K562 (cell line): Measurements from ENCODE around the gene TOMM40L. TPM values are rescaled to one million over a fixed set of nuclear protein-coding genes. Genes with fewer than 3 reads are reported as not detected.

Experiments used
- BRF2 ChIP-seq: IDR thresholded peaks from 3 replicates; pipeline ENCODE4 v1.6.1; 2011; ENCODE audit warnings: borderline replicate concordance, mild to moderate bottlenecking; ENCODE audit not compliant: insufficient read length, insufficient read depth
- ELF1 ChIP-seq: fragments of 200-800 bp; sonication (Bioruptor generic); IDR thresholded peaks from 2 replicates; pipeline ENCODE4 v1.6.1; 2016; ENCODE audit warnings: missing genetic modification characterization, missing compliant biosample characterization
- HIVEP1 ChIP-seq: fragments of 250-450 bp; sonication (Bioruptor Pico); IDR thresholded peaks from 2 replicates; pipeline ENCODE4 v1.4.0; 2020; ENCODE audit warnings: mild to moderate bottlenecking
- HOMEZ ChIP-seq: fragments of 250-450 bp; sonication (Bioruptor Pico); IDR thresholded peaks from 2 replicates; pipeline ENCODE4 v1.4.0; 2020; ENCODE audit warnings: mild to moderate bottlenecking, moderate library complexity
- MXD1 ChIP-seq: fragments of 250-450 bp; sonication (Bioruptor Pico); IDR thresholded peaks from 2 replicates; pipeline ENCODE4 v1.8.0; 2021; ENCODE audit warnings: borderline replicate concordance, mild to moderate bottlenecking, moderate library complexity; ENCODE audit not compliant: poor library complexity, severe bottlenecking
- POLR2G ChIP-seq: fragments of 200-400 bp; formaldehyde crosslinking; IDR thresholded peaks from 2 replicates; pipeline ENCODE4 v1.6.1; 2017; ENCODE audit warnings: low read depth, mild to moderate bottlenecking, antibody characterized with exemption, low read length, moderate library complexity
- SIN3A ChIP-seq, 2 experiments: fragments of 150-350 bp in 1 of 2; IDR thresholded peaks; 2 replicates each; pipeline ENCODE4 v1.6.1; 2011 to 2016; ENCODE audit warnings: borderline replicate concordance in 2 of 2, low read depth in 2 of 2, low read length in 2 of 2, mild to moderate bottlenecking in 2 of 2, moderate library complexity in 2 of 2; ENCODE audit not compliant: control insufficient read depth in 1 of 2
- SP1 ChIP-seq: sonication (generic); formaldehyde crosslinking; IDR thresholded peaks from 2 replicates; pipeline ENCODE4 v1.8.1; 2022; ENCODE audit warnings: mild to moderate bottlenecking, missing genetic modification reagents
- STAT5A ChIP-seq: IDR thresholded peaks from 2 replicates; pipeline ENCODE4 v1.6.1; 2012; ENCODE audit warnings: low read length, inconsistent platforms, borderline replicate concordance
- TAF1 ChIP-seq: IDR thresholded peaks from 2 replicates; pipeline ENCODE4 v1.6.1; 2011; ENCODE audit warnings: mild to moderate bottlenecking, low read length, moderate library complexity; ENCODE audit not compliant: insufficient read depth, control insufficient read depth, severe bottlenecking; ENCODE audit errors: extremely low read depth
- ZBTB26 ChIP-seq: fragments of 450-650 bp; formaldehyde crosslinking; IDR thresholded peaks from 2 replicates; pipeline ENCODE4 v1.4.0; 2022; ENCODE audit warnings: missing genetic modification characterization
- ZKSCAN1 ChIP-seq: fragments of 150-350 bp; IDR thresholded peaks from 2 replicates; pipeline ENCODE4 v1.6.1; 2016; ENCODE audit warnings: low read depth, low read length
- ZNF77 ChIP-seq: fragments of 250-450 bp; sonication (Bioruptor Pico); IDR thresholded peaks from 2 replicates; pipeline ENCODE4 v1.5.0; 2020
- polyA plus RNA-seq, 8 experiments: library from polyadenylated mRNA; depleted of rRNA in 4 of 8; stranded (reverse) in 5 of 8; unstranded in 3 of 8; fragments of >200 nt; fragmentation: Nextera tagmentation in 2 of 8; fragmentation: Illumina TruSeq in 1 of 8; extraction: Ambion mirVana in 2 of 8; extraction: Trizol in 1 of 8; gene quantifications; 2 replicates each; pipeline versions ENCODE4 v1.2.1 to v1.2.3, GENCODE V29; 2011 to 2014; ENCODE audit warnings: inconsistent platforms in 1 of 8, missing spikeins in 1 of 8
- total RNA-seq, 7 experiments: library from RNA; depleted of rRNA in 6 of 7; stranded (reverse); fragments of >200 nt in 6 of 7; fragmentation: Illumina TruSeq in 2 of 7; extraction: Trizol in 2 of 7; gene quantifications; 2 replicates each; pipeline versions ENCODE4 v1.2.1 to v1.2.3, GENCODE V29; 2011 to 2021; ENCODE audit warnings: low replicate concordance in 1 of 7
- TF ChIP-seq, protein P1 (sequence below): fragments of 450-650 bp; IDR thresholded peaks from 2 replicates; pipeline ENCODE4 v1.6.1; 2017; ENCODE audit warnings: antibody characterized with exemption, mild to moderate bottlenecking
- TF ChIP-seq, protein P2 (sequence below): fragments of 250-450 bp; sonication (Bioruptor Pico); IDR thresholded peaks from 2 replicates; pipeline ENCODE4 v1.8.0; 2022; ENCODE audit warnings: inconsistent platforms, mild to moderate bottlenecking, moderate library complexity, borderline replicate concordance
- TF ChIP-seq, protein P3 (sequence below): fragments of 450-650 bp; formaldehyde crosslinking; IDR thresholded peaks from 2 replicates; pipeline ENCODE4 v1.4.0; 2020; ENCODE audit warnings: mild to moderate bottlenecking, moderate library complexity

Gene TOMM40L
- total and polyA plus RNA-seq, 9 of the 15 experiments (the other 6 are each of a cell fraction or from before 2014, with no cell fraction given), result 9.6 to 33.6 (median 25.2) TPM

- TF ChIP-seq, protein P1, sequence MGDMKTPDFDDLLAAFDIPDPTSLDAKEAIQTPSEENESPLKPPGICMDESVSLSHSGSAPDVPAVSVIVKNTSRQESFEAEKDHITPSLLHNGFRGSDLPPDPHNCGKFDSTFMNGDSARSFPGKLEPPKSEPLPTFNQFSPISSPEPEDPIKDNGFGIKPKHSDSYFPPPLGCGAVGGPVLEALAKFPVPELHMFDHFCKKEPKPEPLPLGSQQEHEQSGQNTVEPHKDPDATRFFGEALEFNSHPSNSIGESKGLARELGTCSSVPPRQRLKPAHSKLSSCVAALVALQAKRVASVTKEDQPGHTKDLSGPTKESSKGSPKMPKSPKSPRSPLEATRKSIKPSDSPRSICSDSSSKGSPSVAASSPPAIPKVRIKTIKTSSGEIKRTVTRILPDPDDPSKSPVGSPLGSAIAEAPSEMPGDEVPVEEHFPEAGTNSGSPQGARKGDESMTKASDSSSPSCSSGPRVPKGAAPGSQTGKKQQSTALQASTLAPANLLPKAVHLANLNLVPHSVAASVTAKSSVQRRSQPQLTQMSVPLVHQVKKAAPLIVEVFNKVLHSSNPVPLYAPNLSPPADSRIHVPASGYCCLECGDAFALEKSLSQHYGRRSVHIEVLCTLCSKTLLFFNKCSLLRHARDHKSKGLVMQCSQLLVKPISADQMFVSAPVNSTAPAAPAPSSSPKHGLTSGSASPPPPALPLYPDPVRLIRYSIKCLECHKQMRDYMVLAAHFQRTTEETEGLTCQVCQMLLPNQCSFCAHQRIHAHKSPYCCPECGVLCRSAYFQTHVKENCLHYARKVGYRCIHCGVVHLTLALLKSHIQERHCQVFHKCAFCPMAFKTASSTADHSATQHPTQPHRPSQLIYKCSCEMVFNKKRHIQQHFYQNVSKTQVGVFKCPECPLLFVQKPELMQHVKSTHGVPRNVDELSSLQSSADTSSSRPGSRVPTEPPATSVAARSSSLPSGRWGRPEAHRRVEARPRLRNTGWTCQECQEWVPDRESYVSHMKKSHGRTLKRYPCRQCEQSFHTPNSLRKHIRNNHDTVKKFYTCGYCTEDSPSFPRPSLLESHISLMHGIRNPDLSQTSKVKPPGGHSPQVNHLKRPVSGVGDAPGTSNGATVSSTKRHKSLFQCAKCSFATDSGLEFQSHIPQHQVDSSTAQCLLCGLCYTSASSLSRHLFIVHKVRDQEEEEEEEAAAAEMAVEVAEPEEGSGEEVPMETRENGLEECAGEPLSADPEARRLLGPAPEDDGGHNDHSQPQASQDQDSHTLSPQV, result 0 out of 2 replicates have a peak, but pooled peaks have one; percentile 6
- TF ChIP-seq HOMEZ (CRISPR knock-in tag) (no peak), ZBTB26 (CRISPR knock-in tag) (no peak), HIVEP1 (CRISPR knock-in tag) (no peak), TAF1 (no peak), ELF1 (tag) (no peak), STAT5A (no peak), ZNF77 (CRISPR knock-in tag) (no peak), SP1 (peak; percentile 12; the same call in 1 of the 2 replicates), POLR2G (no peak), MXD1 (CRISPR knock-in tag) (no peak), BRF2 (no peak), ZKSCAN1 (no peak), SIN3A (IDR thresholded peaks at IDR 0.05; ENCODE audit: borderline replicate concordance in 2 of 2, control insufficient read depth in 1 of 2, low read depth in 2 of 2, low read length in 2 of 2) (no peak)
- TF ChIP-seq, protein P2, sequence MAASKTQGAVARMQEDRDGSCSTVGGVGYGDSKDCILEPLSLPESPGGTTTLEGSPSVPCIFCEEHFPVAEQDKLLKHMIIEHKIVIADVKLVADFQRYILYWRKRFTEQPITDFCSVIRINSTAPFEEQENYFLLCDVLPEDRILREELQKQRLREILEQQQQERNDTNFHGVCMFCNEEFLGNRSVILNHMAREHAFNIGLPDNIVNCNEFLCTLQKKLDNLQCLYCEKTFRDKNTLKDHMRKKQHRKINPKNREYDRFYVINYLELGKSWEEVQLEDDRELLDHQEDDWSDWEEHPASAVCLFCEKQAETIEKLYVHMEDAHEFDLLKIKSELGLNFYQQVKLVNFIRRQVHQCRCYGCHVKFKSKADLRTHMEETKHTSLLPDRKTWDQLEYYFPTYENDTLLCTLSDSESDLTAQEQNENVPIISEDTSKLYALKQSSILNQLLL (CRISPR knock-in tag), result no peak
- TF ChIP-seq, protein P3, sequence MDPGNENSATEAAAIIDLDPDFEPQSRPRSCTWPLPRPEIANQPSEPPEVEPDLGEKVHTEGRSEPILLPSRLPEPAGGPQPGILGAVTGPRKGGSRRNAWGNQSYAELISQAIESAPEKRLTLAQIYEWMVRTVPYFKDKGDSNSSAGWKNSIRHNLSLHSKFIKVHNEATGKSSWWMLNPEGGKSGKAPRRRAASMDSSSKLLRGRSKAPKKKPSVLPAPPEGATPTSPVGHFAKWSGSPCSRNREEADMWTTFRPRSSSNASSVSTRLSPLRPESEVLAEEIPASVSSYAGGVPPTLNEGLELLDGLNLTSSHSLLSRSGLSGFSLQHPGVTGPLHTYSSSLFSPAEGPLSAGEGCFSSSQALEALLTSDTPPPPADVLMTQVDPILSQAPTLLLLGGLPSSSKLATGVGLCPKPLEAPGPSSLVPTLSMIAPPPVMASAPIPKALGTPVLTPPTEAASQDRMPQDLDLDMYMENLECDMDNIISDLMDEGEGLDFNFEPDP, result no peak
These were observed 48.0 kb upstream of the TOMM40L start (continued) for GRCh38 chr1:161177936-161178244.
